ENCODE results near the gene HBS1L. TPM values are rescaled to one million over a fixed set of nuclear protein-coding genes. Genes with fewer than 3 reads are reported as not detected.

The HBS1L gene
- total RNA-seq, 4 donors from 2014 or later = 25.2 to 94.1 (median 37.5) TPM

DNA sequence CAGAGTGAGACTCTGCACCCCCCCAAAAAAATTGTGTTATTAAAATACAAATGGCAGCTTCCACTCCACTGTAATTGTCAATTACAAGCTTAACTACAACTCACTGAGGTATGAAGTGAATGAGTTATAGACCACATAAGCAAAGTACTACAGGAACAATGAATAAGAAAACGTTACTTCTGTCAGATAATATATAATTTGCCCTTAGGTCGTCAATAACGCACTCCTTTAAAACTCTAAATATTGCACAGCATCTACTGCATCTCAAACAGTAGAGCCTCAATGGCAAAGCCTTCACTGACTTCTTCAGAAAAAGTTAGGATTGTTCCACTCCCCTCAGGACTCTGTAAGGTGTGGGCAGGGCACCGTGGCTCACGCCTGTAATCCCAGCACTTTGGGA lies 2.0 kb upstream of the HBS1L start:
- Histone ChIP-seq H3K27ac (no peak overlapping the region), H3K27me3 (no peaks in the 10 kb centered on the region), H3K9me3 (no peaks in the 10 kb centered on the region), H3K36me3 (no peaks in the 10 kb centered on the region), H3K4me1 (peaks cover 0 to 16% (median 4%) of the 10 kb centered on the region in 4 donors), H3K4me3 (no peak overlapping the region)
- TF ChIP-seq, protein P1, sequence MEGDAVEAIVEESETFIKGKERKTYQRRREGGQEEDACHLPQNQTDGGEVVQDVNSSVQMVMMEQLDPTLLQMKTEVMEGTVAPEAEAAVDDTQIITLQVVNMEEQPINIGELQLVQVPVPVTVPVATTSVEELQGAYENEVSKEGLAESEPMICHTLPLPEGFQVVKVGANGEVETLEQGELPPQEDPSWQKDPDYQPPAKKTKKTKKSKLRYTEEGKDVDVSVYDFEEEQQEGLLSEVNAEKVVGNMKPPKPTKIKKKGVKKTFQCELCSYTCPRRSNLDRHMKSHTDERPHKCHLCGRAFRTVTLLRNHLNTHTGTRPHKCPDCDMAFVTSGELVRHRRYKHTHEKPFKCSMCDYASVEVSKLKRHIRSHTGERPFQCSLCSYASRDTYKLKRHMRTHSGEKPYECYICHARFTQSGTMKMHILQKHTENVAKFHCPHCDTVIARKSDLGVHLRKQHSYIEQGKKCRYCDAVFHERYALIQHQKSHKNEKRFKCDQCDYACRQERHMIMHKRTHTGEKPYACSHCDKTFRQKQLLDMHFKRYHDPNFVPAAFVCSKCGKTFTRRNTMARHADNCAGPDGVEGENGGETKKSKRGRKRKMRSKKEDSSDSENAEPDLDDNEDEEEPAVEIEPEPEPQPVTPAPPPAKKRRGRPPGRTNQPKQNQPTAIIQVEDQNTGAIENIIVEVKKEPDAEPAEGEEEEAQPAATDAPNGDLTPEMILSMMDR (IDR thresholded peaks at IDR 0.05) = no peak
- no peak for TF ChIP-seq POLR2A (IDR thresholded peaks at IDR 0.05)
- DNase-seq = no peak

DNA sequence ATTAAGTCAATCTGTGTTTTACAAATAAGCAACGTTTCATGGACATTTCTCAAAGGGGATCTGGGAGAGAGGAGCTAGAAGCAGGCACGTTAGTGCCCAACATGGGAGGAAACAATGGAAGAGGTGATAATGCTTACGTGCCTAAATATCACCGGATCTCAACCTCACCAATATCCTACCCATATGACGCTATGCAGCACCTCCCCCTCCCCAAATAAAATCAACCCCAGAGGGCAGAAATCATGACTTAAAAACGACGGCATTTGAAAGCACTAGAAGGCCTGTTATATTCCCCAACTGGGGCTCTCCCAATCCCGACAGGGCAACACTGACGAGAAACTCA lies 425 bp downstream of the HBS1L start:
- Histone ChIP-seq H3K27me3 (no peaks in the 10 kb centered on the region), H3K27ac (peak overlapping the region; percentile 67 to 81 (median 79)), H3K4me3 (peak overlapping the region; percentile 59 to 95 (median 70)), H3K36me3 (peaks cover 0 to 11% (median 0%) of the 10 kb centered on the region in 3 donors), H3K9me3 (no peaks in the 10 kb centered on the region), H3K4me1 (peaks cover 0 to 16% (median 4%) of the 10 kb centered on the region in 4 donors)
- DNase-seq = no peak
- no peak for TF ChIP-seq POLR2A (IDR thresholded peaks at IDR 0.05)
- TF ChIP-seq, protein P1 (IDR thresholded peaks at IDR 0.05) = no peak

DNA sequence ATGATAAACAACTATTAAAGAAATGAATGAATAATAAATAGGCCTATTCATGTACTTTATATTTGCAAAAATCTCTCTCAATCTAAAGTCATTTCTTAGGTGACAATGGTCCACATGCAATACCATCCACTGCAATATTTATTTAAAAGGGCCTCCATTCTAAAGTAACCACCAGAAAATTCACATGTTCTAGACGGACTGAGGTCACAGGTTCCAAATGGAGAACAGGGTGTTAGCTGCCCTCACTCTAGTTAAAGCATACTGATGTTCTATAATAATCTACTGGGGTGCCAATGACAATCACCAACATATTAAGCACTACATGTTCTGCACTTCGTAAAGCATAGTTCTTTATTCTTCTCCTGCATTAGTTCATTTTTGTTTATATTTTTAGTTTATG lies 1.2 kb downstream of the HBS1L start:
- Histone ChIP-seq H3K4me1 (peaks cover 0 to 16% (median 4%) of the 10 kb centered on the region in 4 donors), H3K9me3 (no peaks in the 10 kb centered on the region), H3K27ac (no peak overlapping the region), H3K27me3 (no peaks in the 10 kb centered on the region), H3K36me3 (peaks cover 0 to 14% (median 0%) of the 10 kb centered on the region in 3 donors), H3K4me3 (peak overlapping the region in 2 of 4 donors; percentile 73 to 95)
- TF ChIP-seq POLR2A (IDR thresholded peaks at IDR 0.05) = no peak
- DNase-seq = no peak

DNA sequence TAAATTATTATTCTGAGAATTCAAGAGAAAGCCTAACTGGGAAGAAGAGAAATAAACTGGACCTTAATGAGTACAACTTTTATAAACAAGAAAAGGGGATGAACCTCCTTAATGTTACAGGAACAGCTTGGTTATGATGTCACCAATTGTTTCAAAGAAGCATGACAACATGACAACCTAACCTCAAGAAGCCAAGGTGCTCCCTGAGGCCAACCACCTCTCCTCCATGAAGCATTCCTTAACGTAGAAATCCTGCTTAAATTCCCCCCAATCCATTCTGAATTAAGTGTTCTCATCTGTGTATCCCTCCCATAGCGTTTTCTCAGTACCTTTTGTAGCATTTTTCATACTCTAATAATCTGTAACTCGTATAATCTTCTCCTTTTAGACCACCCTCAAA lies 1.7 kb downstream of the HBS1L start:
- H3K4me3 ChIP-seq = peak overlapping the region in 1 of 4 donors; percentile 95
- peaks cover 0 to 16% (median 4%) of the 10 kb centered on the region in 4 donors for H3K4me1 ChIP-seq

DNA sequence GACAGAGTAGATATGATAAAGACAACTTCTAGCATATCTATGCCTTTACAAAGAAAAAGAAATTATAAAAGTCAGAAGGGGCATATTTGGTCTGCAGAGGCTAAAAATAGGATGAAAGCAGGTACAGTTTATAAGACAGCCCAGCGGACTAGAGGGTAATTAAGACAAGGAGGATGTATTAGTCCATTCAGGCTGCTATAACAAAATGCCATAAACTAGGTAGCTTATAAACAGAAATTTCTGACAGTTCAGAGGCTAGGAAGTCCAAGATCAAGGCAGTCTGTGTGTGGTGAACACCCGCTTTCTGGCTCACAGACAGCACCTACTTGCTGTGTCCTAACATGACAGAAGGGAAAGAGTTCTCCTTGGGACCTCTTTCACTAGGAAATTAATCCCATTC lies 5.7 kb downstream of the HBS1L start:
- Histone ChIP-seq H3K27me3 (no peaks in the 10 kb centered on the region), H3K9me3 (no peaks in the 10 kb centered on the region), H3K4me1 (peaks cover 0 to 17% (median 2%) of the 10 kb centered on the region in 4 donors), H3K27ac (no peak overlapping the region), H3K36me3 (peaks cover 0 to 19% (median 0%) of the 10 kb centered on the region in 3 donors), H3K4me3 (no peak overlapping the region)
- DNase-seq = no peak
- TF ChIP-seq POLR2A (IDR thresholded peaks at IDR 0.05) = no peak
- TF ChIP-seq, protein P1 (IDR thresholded peaks at IDR 0.05) = no peak

More for the DNA sequence above, 1.7 kb downstream of the HBS1L start:
- Histone ChIP-seq H3K36me3 (peaks cover 0 to 18% (median 0%) of the 10 kb centered on the region in 3 donors), H3K9me3 (no peaks in the 10 kb centered on the region), H3K27ac (no peak overlapping the region), H3K27me3 (no peaks in the 10 kb centered on the region)
- no peak for TF ChIP-seq POLR2A (IDR thresholded peaks at IDR 0.05)
- TF ChIP-seq, protein P1 (IDR thresholded peaks at IDR 0.05) = no peak
- no peak for DNase-seq

DNA sequence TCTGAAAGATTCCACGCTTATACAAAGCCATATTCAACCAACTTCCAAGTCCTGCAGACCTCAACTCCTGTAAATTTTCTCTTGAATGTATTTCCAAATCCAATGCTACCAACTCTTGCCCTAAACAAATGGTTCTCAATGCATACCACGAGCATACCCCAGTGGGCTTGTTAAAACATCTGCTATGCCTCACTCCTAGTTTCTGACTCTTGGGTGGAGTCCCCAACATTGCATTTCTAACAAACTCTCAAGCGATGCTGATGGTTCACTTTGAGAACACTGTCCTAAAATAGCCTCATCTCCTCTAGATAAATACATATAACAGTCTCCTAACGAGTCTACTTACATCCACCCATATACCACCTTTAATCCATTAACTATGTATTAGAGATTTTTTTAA lies 7.3 kb downstream of the HBS1L start:
- no peak for DNase-seq
- H3K36me3 ChIP-seq = peaks cover 0 to 24% (median 0%) of the 10 kb centered on the region in 3 donors
- no peak for TF ChIP-seq POLR2A (IDR thresholded peaks at IDR 0.05)
- TF ChIP-seq, protein P1 (IDR thresholded peaks at IDR 0.05) = no peak

More for the DNA sequence above, 7.3 kb downstream of the HBS1L start:
- Histone ChIP-seq H3K9me3 (no peaks in the 10 kb centered on the region), H3K4me3 (no peak overlapping the region), H3K4me1 (peaks cover 0 to 4% (median 0%) of the 10 kb centered on the region in 4 donors), H3K27ac (no peak overlapping the region), H3K27me3 (no peaks in the 10 kb centered on the region)
